LoVo (cell line): ENCODE results near the gene UCK1.
A peak's percentile ranks its signal among the peaks of the same experiment; 100 is the strongest.

Source experiments
- DNase-seq: peaks from one replicate; pipeline ENCODE4 v3.0.0-alpha.2; 2016; ENCODE audit warnings: low spot score

The UCK1 gene

GRCh38 chr9:131496844-131497405 lies 34.1 kb downstream of the UCK1 start:
- DNase-seq = no peak

DNA sequence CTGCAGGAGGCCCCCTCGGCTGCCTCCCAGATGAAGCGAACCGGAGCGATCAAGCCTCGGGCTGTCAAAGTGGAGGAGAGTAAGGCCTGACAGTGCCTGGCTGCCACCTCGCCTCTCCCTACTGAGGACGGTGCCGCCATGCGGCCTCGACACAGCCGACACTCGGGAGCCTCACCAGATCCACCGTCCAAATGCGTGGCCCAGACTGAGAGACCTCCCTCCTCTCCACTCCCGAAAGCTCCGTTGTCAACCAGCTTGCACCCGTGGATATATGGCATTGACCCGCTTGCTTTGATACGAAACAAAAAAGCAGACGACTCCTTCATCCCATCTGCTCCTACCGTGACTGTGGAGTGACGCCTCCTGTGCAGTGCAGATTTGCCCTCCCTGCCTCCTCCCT lies 35.3 kb downstream of the UCK1 start:
- no peak for DNase-seq

- DNase-seq = no peak
These were observed 36.7 kb downstream of the UCK1 start for GRCh38 chr9:131494296-131494870.

- DNase-seq = no peak
These were observed 39.0 kb downstream of the UCK1 start for GRCh38 chr9:131492070-131492469.

DNA sequence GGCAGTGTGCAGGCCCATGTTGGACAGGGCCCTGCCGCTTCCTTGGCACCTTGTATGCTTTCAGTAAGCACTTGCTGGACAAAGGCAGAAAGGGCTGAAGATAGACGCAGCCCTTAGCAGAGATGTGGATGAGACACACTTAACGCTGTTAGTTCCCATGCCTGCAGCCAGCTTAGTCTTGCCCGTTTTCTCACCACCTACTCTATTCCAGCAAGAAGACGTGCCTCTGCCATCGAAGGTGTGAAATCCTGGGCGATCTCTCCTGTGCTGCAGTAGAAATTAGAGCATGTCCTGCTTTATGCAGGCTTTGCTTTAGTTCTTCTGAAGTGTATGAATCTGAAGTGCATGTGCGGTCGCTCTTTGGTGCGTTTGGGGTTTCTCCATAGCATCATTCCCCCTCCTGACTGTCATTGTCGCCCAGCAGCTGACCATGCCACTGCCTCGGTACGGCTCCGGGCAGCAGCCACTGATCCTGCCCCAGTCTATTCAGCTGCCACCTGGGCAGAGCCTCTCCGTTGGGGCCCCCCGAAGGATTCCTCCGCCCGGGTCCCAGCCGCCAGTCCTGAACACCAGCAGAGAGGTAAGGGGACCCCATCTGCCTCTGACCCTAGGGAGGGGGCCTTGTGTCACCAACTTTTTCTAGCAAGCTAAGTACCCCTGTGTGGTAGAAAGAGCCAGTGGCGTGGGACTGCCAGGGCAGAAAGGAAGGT lies 39.9 kb downstream of the UCK1 start:
- no peak for DNase-seq

DNA sequence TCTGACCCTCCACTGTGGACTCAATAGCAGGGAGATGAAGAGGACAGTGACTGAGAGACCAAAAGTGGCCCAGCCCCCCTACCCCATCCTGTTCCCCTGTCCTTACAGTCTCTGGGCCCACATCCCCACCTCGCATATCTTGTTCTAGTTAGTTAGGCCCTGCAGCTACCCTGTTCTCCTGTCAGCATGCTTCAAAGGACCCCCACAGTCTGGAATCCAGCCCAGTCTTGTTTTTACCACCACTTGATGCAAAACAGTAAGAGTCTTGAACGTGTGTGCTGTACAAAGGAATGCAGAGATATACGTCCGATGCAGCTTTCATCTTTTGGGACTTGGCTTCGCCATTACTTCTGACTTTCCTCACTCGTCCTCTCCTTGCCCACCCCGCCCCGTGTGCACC lies 40.5 kb downstream of the UCK1 start:
- no peak for DNase-seq

DNA sequence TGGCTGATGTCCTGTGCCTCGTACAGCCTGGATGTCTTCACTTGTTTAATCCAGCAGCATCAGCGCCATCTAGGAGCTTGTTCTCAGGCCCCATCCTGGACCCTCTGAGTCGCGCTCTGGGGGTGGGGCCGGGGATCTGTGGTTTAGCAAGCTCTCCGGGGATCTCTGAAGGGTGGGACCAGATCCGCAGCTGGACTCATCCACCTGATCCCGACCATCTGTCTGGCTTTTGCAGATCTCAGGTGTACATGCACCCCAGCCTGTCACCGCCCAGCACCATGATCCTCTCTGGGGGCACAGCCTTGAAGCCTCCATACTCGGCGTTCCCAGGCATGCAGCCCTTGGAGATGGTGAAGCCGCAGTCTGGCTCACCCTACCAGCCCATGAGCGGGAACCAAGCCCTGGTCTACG lies 43.4 kb downstream of the UCK1 start:
- DNase-seq = no peak

DNA sequence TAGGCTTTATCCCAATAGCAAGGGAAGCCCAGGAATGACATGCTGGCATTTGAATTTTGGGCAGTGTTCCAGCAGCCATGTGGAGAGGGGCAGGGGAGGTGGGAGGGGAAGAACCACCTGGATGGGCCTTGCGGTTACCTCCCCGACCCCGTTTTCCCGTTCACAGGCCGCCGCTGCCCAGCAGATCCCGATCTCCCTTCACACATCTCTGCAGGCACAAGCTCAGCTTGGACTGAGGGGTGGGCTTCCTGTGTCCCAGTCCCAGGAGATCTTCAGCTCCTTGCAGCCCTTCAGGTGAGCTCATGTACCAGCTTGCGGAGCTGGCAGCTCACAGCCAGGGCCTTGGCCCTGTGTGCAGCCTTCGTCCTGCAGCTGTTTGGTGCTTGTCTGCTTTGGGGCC lies 44.1 kb downstream of the UCK1 start:
- no peak for DNase-seq

DNA sequence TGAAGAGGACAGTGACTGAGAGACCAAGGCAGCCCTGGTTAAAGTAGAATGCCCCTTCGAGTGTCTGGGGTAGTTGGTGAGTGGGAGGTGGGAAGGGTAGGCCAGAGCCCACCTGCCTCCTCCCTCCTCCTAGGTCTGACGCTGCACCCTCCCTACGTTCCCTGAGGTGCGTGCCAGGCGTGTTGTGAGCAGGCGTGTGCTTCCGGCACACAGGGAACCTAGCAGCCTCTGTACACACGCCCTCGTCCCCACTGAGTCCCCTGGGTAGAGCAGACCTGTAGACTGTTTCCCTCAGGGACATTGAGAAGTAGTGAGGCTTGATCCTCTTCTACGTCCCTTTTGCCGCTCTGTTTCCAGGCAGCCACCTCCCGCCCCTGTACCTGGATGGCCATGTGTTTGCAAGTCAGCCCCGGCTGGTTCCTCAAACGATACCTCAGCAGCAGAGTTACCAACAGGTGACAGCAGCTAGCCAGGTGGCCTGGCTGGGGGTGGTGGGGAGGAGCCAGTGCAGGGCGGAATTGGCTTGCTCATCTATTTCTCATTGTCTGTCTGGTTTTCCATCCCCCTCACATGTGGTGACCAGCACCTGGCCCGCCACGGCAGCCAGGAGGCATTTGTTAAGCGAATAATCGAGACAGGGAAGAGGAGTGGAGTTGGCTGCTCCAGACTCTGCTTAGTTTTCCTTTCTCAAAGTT lies 45.2 kb downstream of the UCK1 start:
- no peak for DNase-seq

DNA sequence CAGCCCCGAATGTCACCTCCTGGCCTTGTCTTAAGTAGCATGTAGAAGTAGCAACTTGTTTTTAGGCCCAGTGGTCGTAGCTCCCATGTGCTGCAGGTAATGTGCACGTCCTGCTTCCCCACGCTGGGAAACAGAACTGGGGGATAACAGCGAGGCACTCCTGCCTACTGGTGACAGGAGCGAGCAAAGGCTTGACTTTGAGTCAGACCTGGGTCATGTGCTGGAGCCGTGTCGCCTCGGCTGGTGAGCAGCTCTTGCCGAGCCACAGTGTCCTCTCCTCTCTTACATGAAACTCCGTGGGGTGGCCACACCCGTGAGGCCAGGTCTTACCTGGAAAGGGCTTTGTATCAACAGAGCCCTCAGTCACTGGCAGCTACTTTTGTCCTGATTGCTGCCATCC lies 45.9 kb downstream of the UCK1 start:
- DNase-seq = no peak

DNA sequence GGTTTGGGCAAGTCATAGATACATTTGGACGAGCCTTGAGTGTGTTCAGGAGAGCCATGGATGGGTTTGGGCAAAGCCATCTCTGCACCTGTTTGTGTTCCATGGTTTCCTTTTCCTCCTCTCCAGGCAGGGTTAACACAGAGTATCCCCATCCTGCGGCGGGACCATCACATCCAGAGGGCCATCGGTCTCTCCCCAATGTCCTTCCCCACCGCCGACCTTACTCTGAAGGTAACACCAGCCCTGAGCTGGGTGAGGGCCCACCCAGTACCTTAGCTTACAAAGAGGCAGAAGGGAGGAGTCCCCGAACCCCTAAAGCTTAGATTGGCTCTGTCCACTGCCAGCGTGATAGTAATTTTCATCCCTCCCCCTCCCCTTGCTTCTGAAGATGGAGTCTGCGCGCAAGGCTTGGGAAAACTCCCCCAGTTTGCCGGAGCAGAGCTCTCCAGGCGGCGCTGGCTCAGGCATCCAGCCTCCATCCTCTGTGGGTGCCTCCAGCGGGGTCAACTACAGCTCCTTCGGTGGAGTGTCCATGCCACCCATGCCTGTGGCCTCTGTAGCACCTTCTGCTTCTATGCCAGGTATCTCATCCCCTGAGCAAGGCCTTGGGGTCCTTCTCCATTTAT lies 46.4 kb downstream of the UCK1 start:
- DNase-seq = no peak

GRCh38 chr9:131484051-131484445 lies 47.0 kb downstream of the UCK1 start:
- no peak for DNase-seq

GRCh38 chr9:131483319-131484050 lies 47.6 kb downstream of the UCK1 start:
- no peak for DNase-seq

- DNase-seq = no peak
These were observed 48.6 kb downstream of the UCK1 start for GRCh38 chr9:131482343-131483006.

GRCh38 chr9:131481441-131482342 lies 49.4 kb downstream of the UCK1 start:
- DNase-seq = no peak

DNA sequence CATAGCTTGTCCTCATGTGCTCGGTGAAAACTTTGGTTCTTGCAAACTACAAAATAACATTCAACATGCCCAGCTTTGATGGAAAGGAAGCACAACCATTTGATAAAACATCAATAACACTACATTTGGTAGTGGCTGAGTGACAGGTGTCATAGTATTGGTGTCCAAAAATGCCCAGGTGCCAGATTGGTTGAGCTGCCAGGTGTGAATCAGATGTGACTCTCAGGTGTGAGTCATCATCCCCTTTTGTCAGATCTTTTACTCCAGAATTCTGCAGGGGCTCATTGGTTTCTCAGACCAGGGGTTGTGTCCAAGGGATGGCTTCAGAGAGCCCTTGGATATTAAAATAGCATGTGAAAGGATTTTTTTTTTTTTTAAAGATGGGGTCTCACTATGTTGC lies 50.8 kb downstream of the UCK1 start:
- DNase-seq = no peak

DNA sequence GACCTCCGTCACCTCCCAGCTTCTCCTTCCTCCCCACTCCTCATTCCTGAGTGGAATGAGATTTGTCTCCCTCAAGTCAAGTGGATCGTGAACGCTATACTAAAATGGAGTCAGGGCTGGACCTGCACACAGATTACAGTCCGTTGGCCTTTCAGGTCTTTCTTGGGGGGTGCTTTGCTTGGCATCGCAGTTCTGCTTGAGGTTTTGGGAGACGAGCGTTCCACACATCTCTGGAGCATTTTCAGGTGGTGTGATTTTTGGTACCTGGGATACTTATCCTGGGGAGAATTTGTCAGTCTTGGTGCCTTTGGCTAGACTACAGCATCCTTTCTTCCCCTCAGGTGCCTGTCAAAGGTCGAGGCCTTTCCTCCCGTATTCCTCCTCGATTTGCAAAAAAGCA lies 52.2 kb downstream of the UCK1 start:
- no peak for DNase-seq

DNA sequence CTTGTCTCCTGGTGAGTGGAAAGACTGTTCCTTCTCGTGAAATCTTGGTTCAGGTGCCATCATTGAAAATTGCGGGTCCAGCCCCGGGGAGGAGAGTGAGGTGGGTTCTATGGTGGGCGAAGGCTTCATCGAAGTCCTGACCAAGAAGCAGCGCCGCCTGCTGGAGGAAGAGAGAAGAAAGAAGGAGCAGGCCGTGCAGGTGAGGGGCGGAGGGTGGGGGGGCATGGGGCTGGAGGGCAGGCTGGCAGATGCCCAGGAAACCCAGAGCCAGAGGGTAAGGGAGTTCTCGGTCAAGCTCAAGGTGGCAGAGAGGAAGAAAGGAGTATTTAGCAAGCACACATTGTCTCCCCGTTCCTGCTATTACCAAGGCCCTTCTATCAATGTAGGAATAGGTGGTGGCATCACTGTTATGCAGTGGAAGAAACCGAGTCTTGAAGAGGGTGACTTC lies 52.6 kb downstream of the UCK1 start:
- DNase-seq = peak; percentile 5

- DNase-seq = no peak
These were observed 53.1 kb downstream of the UCK1 start for GRCh38 chr9:131477816-131478419.

DNA sequence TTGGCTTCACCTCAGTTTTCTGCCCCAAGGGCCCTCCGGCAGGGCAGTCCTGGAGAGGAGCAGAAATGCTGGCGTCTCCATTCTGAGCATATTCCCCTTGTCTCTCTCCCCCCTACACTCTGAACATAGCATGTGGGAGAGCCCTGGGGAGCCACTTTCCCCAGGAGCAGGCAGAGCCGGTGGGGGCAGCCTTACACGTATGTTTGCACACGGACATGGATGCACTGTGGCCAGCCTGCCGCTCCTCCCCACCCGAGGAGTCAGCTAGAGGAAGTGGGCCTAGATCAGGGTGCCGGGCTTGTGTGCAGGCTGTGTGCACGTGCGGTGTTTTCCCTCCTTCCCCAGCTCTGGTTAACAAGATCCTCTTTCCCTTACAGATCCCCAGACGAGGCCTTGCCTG lies 53.7 kb downstream of the UCK1 start:
- DNase-seq = no peak
